ENCODE data around the gene TCF12.
"Not testable (repeated sequence)": the region's sequence is repeated elsewhere in the genome, so short reads cannot be mapped to it uniquely, and the experiment has no call there.

TCF12 gene

GRCh38 chr15:56943403-56943802, 25.0 kb downstream of the TCF12 start:
- DNase-seq (ENCODE audit: insufficient read length, low spot score): no peak
- no peak for FAIRE-seq

- DNase-seq (ENCODE audit: insufficient read length, low spot score) (no peak), FAIRE-seq (no peak)
Measured at GRCh38 chr15:56944485-56944884, 26.0 kb downstream of the TCF12 start.

- no peak for DNase-seq (ENCODE audit: insufficient read length, low spot score)
- FAIRE-seq: no peak
Measured at GRCh38 chr15:56946150-56946549, 27.7 kb downstream of the TCF12 start.

- no peak for FAIRE-seq
- no peak for DNase-seq (ENCODE audit: insufficient read length, low spot score)
Measured at GRCh38 chr15:56948000-56948763, 29.7 kb downstream of the TCF12 start.

- DNase-seq (ENCODE audit: insufficient read length, low spot score) (no peak), FAIRE-seq (no peak)
Measured at GRCh38 chr15:56948764-56949101, 30.3 kb downstream of the TCF12 start.

- FAIRE-seq (no peak), DNase-seq (ENCODE audit: insufficient read length, low spot score) (no peak)
Measured at GRCh38 chr15:56950979-56951378, 32.5 kb downstream of the TCF12 start.

GRCh38 chr15:56953790-56954189, 35.3 kb downstream of the TCF12 start:
- FAIRE-seq: no peak
- DNase-seq (ENCODE audit: insufficient read length, low spot score): no peak

GRCh38 chr15:56955011-56955410, 36.6 kb downstream of the TCF12 start:
- FAIRE-seq; DNase-seq (ENCODE audit: insufficient read length, low spot score): not testable (repeated sequence)

GRCh38 chr15:56956538-56956937, 38.1 kb downstream of the TCF12 start:
- FAIRE-seq: no peak
- no peak for DNase-seq (ENCODE audit: insufficient read length, low spot score)

GRCh38 chr15:56957812-56958406, 39.5 kb downstream of the TCF12 start:
- FAIRE-seq: no peak
- DNase-seq (ENCODE audit: insufficient read length, low spot score): no peak

GRCh38 chr15:56959318-56959648, 40.8 kb downstream of the TCF12 start:
- no peak for FAIRE-seq

GRCh38 chr15:56960116-56960515, 41.7 kb downstream of the TCF12 start:
- FAIRE-seq (no peak), DNase-seq (ENCODE audit: insufficient read length, low spot score) (no peak)

More at GRCh38 chr15:56959318-56959648, 40.8 kb downstream of the TCF12 start:
- DNase-seq (ENCODE audit: insufficient read length, low spot score): no peak

GRCh38 chr15:56963126-56963525, 44.7 kb downstream of the TCF12 start:
- FAIRE-seq (no peak), DNase-seq (ENCODE audit: insufficient read length, low spot score) (no peak)

GRCh38 chr15:56963710-56964109, 45.3 kb downstream of the TCF12 start:
- DNase-seq (ENCODE audit: insufficient read length, low spot score) (no peak), FAIRE-seq (no peak)

- DNase-seq (ENCODE audit: insufficient read length, low spot score): no peak
- FAIRE-seq: no peak
Measured at GRCh38 chr15:56964182-56964581, 45.7 kb downstream of the TCF12 start.

GRCh38 chr15:56965231-56966013, 47.0 kb downstream of the TCF12 start:
- FAIRE-seq (no peak), DNase-seq (ENCODE audit: insufficient read length, low spot score) (no peak)

- DNase-seq (ENCODE audit: insufficient read length, low spot score): no peak
- FAIRE-seq: no peak
Measured at GRCh38 chr15:56967336-56967735, 48.9 kb downstream of the TCF12 start.

GRCh38 chr15:56968256-56968655, 49.8 kb downstream of the TCF12 start:
- DNase-seq (ENCODE audit: insufficient read length, low spot score) (no peak), FAIRE-seq (no peak)

- DNase-seq (ENCODE audit: insufficient read length, low spot score): no peak
- no peak for FAIRE-seq
Measured at GRCh38 chr15:56968821-56969220, 50.4 kb downstream of the TCF12 start.

GRCh38 chr15:56969265-56969895, 50.9 kb downstream of the TCF12 start:
- DNase-seq (ENCODE audit: insufficient read length, low spot score): no peak
- FAIRE-seq: no peak

- FAIRE-seq (no peak), DNase-seq (ENCODE audit: insufficient read length, low spot score) (no peak)
Measured at GRCh38 chr15:56971571-56971970, 53.1 kb downstream of the TCF12 start.

Data from HTR-8/SVneo (cell line).